ENCODE data around the gene LTB4R2. TPM values are rescaled to one million over a fixed set of nuclear protein-coding genes. Genes with fewer than 3 reads are reported as not detected.

The LTB4R2 gene
- polyA plus RNA-seq, 1 experiment, result 0.91 TPM

GRCh38 chr14:24274101-24274543 lies 35.8 kb upstream of the LTB4R2 start:
- CTCF ChIA-PET, result interaction anchor here (1.7 kb wide), 1 partner anchor 34 kb away, joined by 8 read pairs; the partner anchor contains the start of gene CIDEB
- Histone ChIP-seq H3K27ac (ENCODE audit: low read depth, low read length) (no peak overlapping the region), H3K27me3 (ENCODE audit: control insufficient read depth, insufficient read depth, low read length) (no peaks in the 10 kb centered on the region), H3K9me3 (ENCODE audit: control insufficient read depth, insufficient read depth, low read length) (no peaks in the 10 kb centered on the region), H3K4me3 (ENCODE audit: low read depth, low read length) (no peak overlapping the region)
- DNase-seq (ENCODE audit: low read depth, low spot score), result no peak
- POLR2A ChIA-PET, result no interaction called here
- TF ChIP-seq CTCF (IDR thresholded peaks at IDR 0.05; ENCODE audit: low read depth, low read length), result no peak

GRCh38 chr14:24277071-24277470 lies 32.9 kb upstream of the LTB4R2 start:
- H3K4me3 ChIP-seq (ENCODE audit: low read depth, low read length), result no peak overlapping the region
- ChIA-PET CTCF (no interaction called here), POLR2A (no interaction called here)
- DNase-seq (ENCODE audit: low read depth, low spot score), result no peak
- no peak overlapping the region for H3K27ac ChIP-seq (ENCODE audit: low read depth, low read length)
- H3K9me3 ChIP-seq (ENCODE audit: control insufficient read depth, insufficient read depth, low read length), result no peaks in the 10 kb centered on the region
- TF ChIP-seq CTCF (IDR thresholded peaks at IDR 0.05; ENCODE audit: low read depth, low read length), result no peak
- no peaks in the 10 kb centered on the region for H3K27me3 ChIP-seq (ENCODE audit: control insufficient read depth, insufficient read depth, low read length)

GRCh38 chr14:24277606-24278321 lies 32.2 kb upstream of the LTB4R2 start:
- no peak for TF ChIP-seq CTCF (IDR thresholded peaks at IDR 0.05; ENCODE audit: low read depth, low read length)
- DNase-seq (ENCODE audit: low read depth, low spot score), result no peak
- CTCF ChIA-PET, result interaction anchor here (0.7 to 1.5 kb wide), 2 partner anchors 19 to 30 kb away, joined by 3 to 4 read pairs; partner anchors contain the start of gene CIDEB
- no peak overlapping the region for H3K4me3 ChIP-seq (ENCODE audit: low read depth, low read length)
- POLR2A ChIA-PET, result no interaction called here
- H3K9me3 ChIP-seq (ENCODE audit: control insufficient read depth, insufficient read depth, low read length), result no peaks in the 10 kb centered on the region
- H3K27me3 ChIP-seq (ENCODE audit: control insufficient read depth, insufficient read depth, low read length), result no peaks in the 10 kb centered on the region
- no peak overlapping the region for H3K27ac ChIP-seq (ENCODE audit: low read depth, low read length)

DNA sequence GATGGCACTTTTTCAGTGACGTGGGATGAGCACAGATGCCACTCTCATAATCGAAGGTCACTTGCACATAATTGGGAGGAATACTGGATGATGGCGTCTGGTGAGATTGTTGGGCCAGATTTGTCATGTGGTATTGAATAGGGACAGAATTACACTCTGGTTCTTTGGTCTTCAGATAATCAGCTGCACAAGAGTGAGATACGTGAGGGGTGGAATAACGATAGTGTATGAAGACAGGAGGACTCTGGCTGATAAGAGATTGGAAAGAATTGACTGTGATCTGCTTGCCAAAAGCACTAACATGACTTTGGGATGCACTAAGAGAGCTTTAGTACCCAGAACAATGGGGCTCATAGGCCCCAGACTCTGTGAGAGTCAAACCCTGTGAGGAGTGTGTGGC lies 31.5 kb upstream of the LTB4R2 start:
- no peaks in the 10 kb centered on the region for H3K9me3 ChIP-seq (ENCODE audit: control insufficient read depth, insufficient read depth, low read length)
- no peak overlapping the region for H3K4me3 ChIP-seq (ENCODE audit: low read depth, low read length)
- DNase-seq (ENCODE audit: low read depth, low spot score), result no peak
- CTCF ChIA-PET, result interaction anchor here (0.7 to 1.5 kb wide), 4 partner anchors 18 to 36 kb away, joined by 3 to 4 read pairs (median 3); partner anchors contain the start of genes CIDEB and TINF2
- POLR2A ChIA-PET, result no interaction called here
- no peak overlapping the region for H3K27ac ChIP-seq (ENCODE audit: low read depth, low read length)
- no peaks in the 10 kb centered on the region for H3K27me3 ChIP-seq (ENCODE audit: control insufficient read depth, insufficient read depth, low read length)
- TF ChIP-seq CTCF (IDR thresholded peaks at IDR 0.05; ENCODE audit: low read depth, low read length), result no peak
